OCI-LY7 (cell line): ENCODE results near the gene EMC8. TPM values are rescaled to one million over a fixed set of nuclear protein-coding genes. Genes with fewer than 3 reads are reported as not detected.

Experiments
- BruUV-seq: library from RNA; stranded (reverse); fragments of 400-500 nt; replicated peaks from 2 replicates; lab custom pipeline; 2021; lab: Mats Ljungman, UMichigan
- CTCF ChIA-PET: fragments of 300-600 bp; sonication (Branson Sonifier 250); formaldehyde crosslinking; loops from one replicate; lab custom pipeline; 2022; ENCODE audit warnings: antibody characterized with exemption; ENCODE audit not compliant: unreplicated experiment; lab: Charles Lee
- POLR2A ChIA-PET: fragments of 300-600 bp; sonication (Branson Sonifier 250); formaldehyde crosslinking; loops from one replicate; lab custom pipeline; 2022; ENCODE audit warnings: antibody characterized with exemption; lab: Charles Lee
- DNase-seq: peaks from one replicate; pipeline ENCODE4 v3.0.0-alpha.2; 2015; ENCODE audit warnings: low spot score
- H2AFZ ChIP-seq: fragments of 200-600 bp; sonication (generic), shearing (Covaris generic); 2 replicates; pipeline ENCODE4 v1.6.1; 2014; ENCODE audit warnings: mild to moderate bottlenecking, antibody characterized with exemption, low read length, moderate library complexity
- H3K27ac ChIP-seq: fragments of 200-600 bp; sonication (generic); 2 replicates; pipeline ENCODE4 v1.5.1; 2014; ENCODE audit warnings: mixed run types, low read depth, mild to moderate bottlenecking, moderate library complexity, low read length, inconsistent platforms; ENCODE audit not compliant: poor library complexity, severe bottlenecking
- H3K36me3 ChIP-seq: fragments of 200-600 bp; sonication (generic); 2 replicates; pipeline ENCODE4 v1.6.1; 2014; ENCODE audit warnings: mild to moderate bottlenecking, antibody characterized with exemption, low read length, moderate library complexity, mixed read lengths; ENCODE audit not compliant: insufficient read depth
- H3K4me1 ChIP-seq: fragments of 200-600 bp; sonication (generic); 2 replicates; pipeline ENCODE4 v1.5.1; 2014; ENCODE audit warnings: mild to moderate bottlenecking, low read length; ENCODE audit not compliant: insufficient read depth, poor library complexity, severe bottlenecking
- H3K4me2 ChIP-seq: fragments of 200-600 bp; sonication (generic); 2 replicates; pipeline ENCODE4 v1.6.1; 2014; ENCODE audit warnings: mild to moderate bottlenecking, low read length
- H3K4me3 ChIP-seq: fragments of 200-600 bp; sonication (generic); 2 replicates; pipeline ENCODE4 v1.5.1; 2014; ENCODE audit warnings: mild to moderate bottlenecking, low read depth, low read length; ENCODE audit not compliant: poor library complexity, severe bottlenecking
- H3K79me2 ChIP-seq: fragments of 200-600 bp; sonication (generic); 2 replicates; pipeline ENCODE4 v1.6.1; 2016; ENCODE audit warnings: low read depth, mild to moderate bottlenecking, low read length, moderate library complexity, mixed read lengths; ENCODE audit not compliant: insufficient read depth
- H3K9me2 ChIP-seq: fragments of 200-600 bp; sonication (generic); 2 replicates; pipeline ENCODE4 v1.6.1; 2016; ENCODE audit warnings: mild to moderate bottlenecking, low read length, mixed read lengths; ENCODE audit not compliant: insufficient read depth
- H3K9me3 ChIP-seq: fragments of 200-600 bp; sonication (generic); 2 replicates; pipeline ENCODE4 v1.6.1; 2014; ENCODE audit warnings: mild to moderate bottlenecking, mixed run types, low read length, mixed read lengths
- H4K20me1 ChIP-seq: fragments of 200-600 bp; sonication (generic); 2 replicates; pipeline ENCODE4 v1.6.1; 2014; ENCODE audit warnings: mild to moderate bottlenecking, antibody characterized with exemption, low read length, moderate library complexity, mixed read lengths; ENCODE audit not compliant: insufficient read depth
- EZH2phosphoT487 ChIP-seq: fragments of 200-600 bp; sonication (generic); IDR thresholded peaks from 2 replicates; pipeline ENCODE4 v1.6.1; 2018; ENCODE audit warnings: low read depth, borderline replicate concordance, mild to moderate bottlenecking, mixed run types, antibody characterized with exemption, low read length, moderate library complexity, mixed read lengths
- intact Hi-C: fragments of 100-400 bp; cut with micrococcal nuclease; formaldehyde crosslinking; loops from one replicate; pipeline ENCODE4 v1.10.0; 2022; ENCODE audit not compliant: unreplicated experiment
- total RNA-seq, 2 experiments: library from RNA; depleted of rRNA in 1 of 2; stranded (reverse); fragments of >200 nt in 1 of 2; shearing (Covaris generic) in 1 of 2; gene quantifications; 2 replicates each; pipeline ENCODE4 v1.2.3, GENCODE V29; 2014 to 2022
- TF ChIP-seq, protein P1 (sequence below): fragments of 200-600 bp; sonication (generic); conservative IDR thresholded peaks from 2 replicates; pipeline ENCODE4 v1.5.1; 2014; ENCODE audit warnings: mild to moderate bottlenecking, antibody characterized with exemption, low read length, moderate library complexity, mixed read lengths

EMC8 gene
- total RNA-seq, 2 experiments from 2014 or later = 47.5 to 54.0 TPM

DNA sequence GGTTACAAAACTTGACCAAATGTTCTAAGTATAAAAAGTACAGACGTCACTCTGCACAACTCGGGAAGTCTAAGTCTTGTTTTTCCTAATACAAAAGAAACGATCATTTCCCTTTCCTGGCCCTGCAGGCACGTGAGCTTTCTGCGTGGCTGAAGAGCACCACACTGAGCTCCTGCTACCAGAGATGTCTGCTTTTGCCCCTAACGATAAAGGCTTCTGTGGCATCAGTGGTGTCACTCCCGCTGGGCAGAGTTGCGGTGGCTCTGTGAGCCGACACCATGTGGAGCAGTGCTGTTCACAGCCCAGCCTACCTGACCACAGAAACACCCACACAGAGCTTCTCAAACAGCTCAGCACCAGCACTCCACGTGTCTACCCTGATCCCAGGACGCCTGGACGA lies 20.5 kb downstream of the EMC8 start:
- no peaks in the 10 kb centered on the region for H4K20me1 ChIP-seq
- H3K4me3 ChIP-seq = no peak overlapping the region
- ChIA-PET CTCF (no interaction called here), POLR2A (interaction anchor here (0.7 to 0.8 kb wide), 2 partner anchors 13 to 998 kb away, joined by 3 to 4 read pairs; no protein-coding TSS in a partner anchor)
- H3K27ac ChIP-seq = no peak overlapping the region
- no peaks in the 10 kb centered on the region for H3K79me2 ChIP-seq
- TF ChIP-seq, protein P1, sequence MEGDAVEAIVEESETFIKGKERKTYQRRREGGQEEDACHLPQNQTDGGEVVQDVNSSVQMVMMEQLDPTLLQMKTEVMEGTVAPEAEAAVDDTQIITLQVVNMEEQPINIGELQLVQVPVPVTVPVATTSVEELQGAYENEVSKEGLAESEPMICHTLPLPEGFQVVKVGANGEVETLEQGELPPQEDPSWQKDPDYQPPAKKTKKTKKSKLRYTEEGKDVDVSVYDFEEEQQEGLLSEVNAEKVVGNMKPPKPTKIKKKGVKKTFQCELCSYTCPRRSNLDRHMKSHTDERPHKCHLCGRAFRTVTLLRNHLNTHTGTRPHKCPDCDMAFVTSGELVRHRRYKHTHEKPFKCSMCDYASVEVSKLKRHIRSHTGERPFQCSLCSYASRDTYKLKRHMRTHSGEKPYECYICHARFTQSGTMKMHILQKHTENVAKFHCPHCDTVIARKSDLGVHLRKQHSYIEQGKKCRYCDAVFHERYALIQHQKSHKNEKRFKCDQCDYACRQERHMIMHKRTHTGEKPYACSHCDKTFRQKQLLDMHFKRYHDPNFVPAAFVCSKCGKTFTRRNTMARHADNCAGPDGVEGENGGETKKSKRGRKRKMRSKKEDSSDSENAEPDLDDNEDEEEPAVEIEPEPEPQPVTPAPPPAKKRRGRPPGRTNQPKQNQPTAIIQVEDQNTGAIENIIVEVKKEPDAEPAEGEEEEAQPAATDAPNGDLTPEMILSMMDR = no peak
- TF ChIP-seq EZH2phosphoT487 = no peak
- H3K36me3 ChIP-seq = peaks cover 71% of the 10 kb centered on the region
- H2AFZ ChIP-seq = no peak overlapping the region
- no peaks in the 10 kb centered on the region for H3K9me2 ChIP-seq
- BruUV-seq = no TSS peak
- intact Hi-C loops = no loop called here
- H3K9me3 ChIP-seq = no peaks in the 10 kb centered on the region
- no peak overlapping the region for H3K4me2 ChIP-seq
- DNase-seq = no peak
- H3K4me1 ChIP-seq = no peaks in the 10 kb centered on the region

DNA sequence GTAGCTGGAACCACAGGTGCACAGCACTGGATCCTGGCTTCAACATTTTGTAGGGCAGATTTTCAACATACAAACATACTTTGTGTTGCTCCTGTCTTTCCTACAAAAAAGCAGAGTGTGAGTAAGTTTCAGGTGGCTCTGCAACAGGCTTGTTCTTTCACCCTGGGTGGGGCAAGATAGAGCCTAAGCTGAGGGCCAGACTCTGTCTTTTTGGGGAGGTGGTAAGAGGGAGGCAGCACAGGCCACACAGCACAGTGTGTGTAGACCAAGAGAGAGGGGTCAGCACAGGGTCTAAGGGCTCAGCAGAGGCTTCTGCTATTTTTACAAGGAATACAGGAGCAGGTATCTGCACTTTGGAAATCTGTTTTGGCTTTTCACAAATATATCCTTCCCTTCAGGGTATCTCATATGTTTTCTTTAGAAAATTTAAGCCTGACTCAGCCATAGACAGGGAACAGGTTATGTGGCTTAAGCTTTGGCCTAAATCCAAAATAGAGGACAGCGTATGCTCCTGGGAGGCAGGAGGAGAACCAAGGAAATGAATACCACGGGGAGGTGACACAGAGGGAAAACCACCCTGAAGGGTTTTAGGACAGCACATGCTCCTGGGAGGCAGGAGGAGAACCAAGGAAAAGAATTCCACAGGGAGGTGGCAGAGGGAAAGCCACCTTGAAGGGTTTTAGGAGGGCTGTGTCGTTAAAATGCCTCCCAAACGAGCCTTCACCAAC lies 21.6 kb downstream of the EMC8 start:
- H3K36me3 ChIP-seq = peaks cover 63% of the 10 kb centered on the region
- TF ChIP-seq, protein P1 = no peak
- ChIA-PET CTCF (no interaction called here), POLR2A (interaction anchor here (1.5 kb wide), 1 partner anchor 16 kb away, joined by 6 read pairs; no protein-coding TSS in a partner anchor)
- no TSS peak for BruUV-seq
- H3K4me1 ChIP-seq = no peaks in the 10 kb centered on the region
- no peaks in the 10 kb centered on the region for H4K20me1 ChIP-seq
- H3K9me3 ChIP-seq = no peaks in the 10 kb centered on the region
- H3K4me3 ChIP-seq = no peak overlapping the region
- no peak overlapping the region for H3K4me2 ChIP-seq
- DNase-seq = no peak
- intact Hi-C loops = no loop called here
- H3K27ac ChIP-seq = no peak overlapping the region
- H3K79me2 ChIP-seq = no peaks in the 10 kb centered on the region
- H3K9me2 ChIP-seq = no peaks in the 10 kb centered on the region
- no peak overlapping the region for H2AFZ ChIP-seq

GRCh38 chr16:85774811-85775210 lies 24.5 kb downstream of the EMC8 start:
- H2AFZ ChIP-seq = no peak overlapping the region
- no peaks in the 10 kb centered on the region for H3K9me2 ChIP-seq
- ChIA-PET CTCF (interaction anchor here (0.6 kb wide), 1 partner anchor 49 kb away, joined by 3 read pairs; no protein-coding TSS in a partner anchor), POLR2A (no interaction called here)
- no peaks in the 10 kb centered on the region for H3K79me2 ChIP-seq
- TF ChIP-seq, protein P1 = no peak
- TF ChIP-seq EZH2phosphoT487 = no peak
- no peak for DNase-seq
- H3K27ac ChIP-seq = no peak overlapping the region
- no TSS peak for BruUV-seq
- H3K36me3 ChIP-seq = peaks cover 46% of the 10 kb centered on the region
- no peaks in the 10 kb centered on the region for H3K4me1 ChIP-seq
- H3K4me3 ChIP-seq = no peak overlapping the region
- intact Hi-C loops = no loop called here
- no peaks in the 10 kb centered on the region for H4K20me1 ChIP-seq
- no peak overlapping the region for H3K4me2 ChIP-seq
- H3K9me3 ChIP-seq = no peaks in the 10 kb centered on the region
